GM18519 (cell line): ENCODE results near the gene DMPK.

Source experiments
- ATAC-seq: cut with Tn5 transposase; IDR thresholded peaks from one replicate; pipeline ENCODE4 v1.9.1; 2021; ENCODE audit warnings: mild to moderate bottlenecking, moderate library complexity; ENCODE audit not compliant: unreplicated experiment, low FRiP score

The DMPK gene

DNA sequence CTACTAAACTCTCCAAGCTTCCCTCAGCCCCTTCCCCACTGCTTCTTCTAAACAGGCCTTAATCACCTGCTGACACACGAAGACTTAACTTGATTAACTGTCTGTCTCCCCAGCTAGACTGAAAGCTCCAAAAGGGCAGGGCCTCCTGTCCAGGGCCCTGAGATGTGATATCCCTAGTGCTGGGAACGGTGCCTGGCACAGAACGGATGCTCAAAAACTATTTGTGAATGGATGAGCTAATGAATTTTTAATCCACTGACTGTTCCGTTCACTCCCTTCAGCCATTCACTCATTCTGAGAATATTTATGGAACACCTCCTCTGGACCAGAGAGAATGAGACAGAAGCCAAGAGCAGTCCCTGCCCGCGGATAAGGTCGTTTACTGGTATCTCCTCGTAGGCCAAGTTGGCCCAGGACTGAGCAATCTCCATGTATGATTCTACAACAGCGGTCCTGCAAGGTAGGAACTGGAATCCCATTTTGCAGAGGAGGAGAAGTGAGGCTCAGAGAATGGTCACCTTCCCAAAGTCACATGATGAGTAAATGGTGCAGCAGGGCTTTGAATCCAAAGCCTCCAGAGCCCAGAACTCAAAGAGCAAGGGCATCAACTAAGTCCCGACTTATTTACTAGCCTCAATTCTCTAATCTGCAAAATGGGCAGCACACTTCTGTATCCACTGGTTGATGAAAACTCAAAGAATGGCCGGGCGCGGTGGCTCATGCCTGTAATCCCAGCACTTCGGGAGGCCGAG is 6.9 kb upstream of the DMPK start:
- no peak for ATAC-seq

DNA sequence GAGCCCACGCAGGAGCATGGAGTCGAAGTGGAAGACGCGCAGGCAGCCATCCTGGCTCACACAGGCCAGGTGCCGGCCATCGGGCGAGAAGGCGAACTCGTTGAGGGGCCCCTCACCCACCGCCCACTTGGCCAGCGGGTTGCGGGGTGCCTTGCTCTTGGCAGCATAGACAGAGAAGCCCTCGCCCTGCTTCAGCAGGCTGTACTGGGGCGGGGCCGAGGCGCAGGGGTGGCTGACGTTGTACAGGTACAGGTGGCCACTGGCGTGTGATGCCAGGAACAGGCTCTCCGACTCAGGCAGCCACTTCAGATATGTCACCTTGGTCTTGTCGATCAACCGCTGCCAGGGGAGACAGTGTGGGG is 4.2 kb upstream of the DMPK start:
- no peak for ATAC-seq

DNA sequence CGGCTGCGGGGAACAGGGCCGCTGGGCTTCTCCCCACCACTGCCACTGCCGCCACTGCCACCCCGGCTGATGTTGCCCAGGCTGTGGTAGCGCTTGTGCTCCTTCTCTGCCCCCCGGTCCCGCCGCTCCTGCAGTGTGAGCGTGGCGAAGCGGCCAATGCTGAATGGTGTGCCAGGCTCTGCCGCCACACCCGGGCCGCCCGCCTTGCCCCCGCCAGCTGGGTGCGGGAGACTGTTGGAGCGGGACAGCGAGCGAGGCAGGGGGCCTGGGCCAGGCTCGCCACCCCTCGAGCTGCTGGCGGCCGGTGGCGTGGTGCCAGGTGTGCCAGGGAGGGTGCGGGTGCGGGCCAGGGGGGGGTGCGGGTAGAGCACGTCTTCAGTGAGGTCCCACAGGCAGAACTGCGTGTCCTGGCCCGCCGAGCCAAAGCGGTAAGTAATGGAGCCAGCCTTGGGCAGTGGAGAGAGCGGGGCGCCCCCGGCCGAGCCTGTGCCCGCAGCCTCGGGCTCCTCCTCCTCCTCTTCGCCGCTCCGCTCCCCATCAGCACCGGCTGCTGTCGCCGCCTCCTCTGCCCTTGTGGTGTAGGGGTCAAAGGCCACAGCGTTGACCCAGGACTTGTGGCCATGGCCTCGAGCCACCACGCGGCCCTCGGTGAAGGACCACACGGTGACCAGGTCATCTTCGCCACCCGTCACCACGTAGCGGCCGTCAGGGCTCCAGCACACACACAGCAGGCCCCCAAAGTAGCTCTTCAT is 3.7 kb upstream of the DMPK start:
- ATAC-seq, result no peak

DNA sequence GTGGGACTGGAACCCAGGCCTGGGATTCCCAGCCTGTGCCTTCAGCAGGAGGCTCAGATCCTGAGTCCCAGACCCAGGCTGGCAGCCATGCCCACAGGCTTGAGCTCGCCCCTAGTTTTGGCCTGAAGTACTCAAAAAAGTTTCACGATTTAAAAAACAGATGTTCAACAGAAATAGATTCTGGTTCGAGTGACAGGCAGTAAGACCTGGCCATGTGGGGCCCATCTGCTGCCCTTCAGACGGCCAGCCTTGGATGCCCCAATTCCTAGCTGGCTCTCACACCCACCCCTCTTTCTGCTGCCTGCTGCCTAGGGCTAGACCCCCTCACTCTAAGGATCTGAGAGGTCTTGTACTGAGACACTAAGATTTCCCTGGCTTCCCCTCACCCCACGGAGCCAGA is 2.8 kb upstream of the DMPK start:
- ATAC-seq, result no peak

DNA sequence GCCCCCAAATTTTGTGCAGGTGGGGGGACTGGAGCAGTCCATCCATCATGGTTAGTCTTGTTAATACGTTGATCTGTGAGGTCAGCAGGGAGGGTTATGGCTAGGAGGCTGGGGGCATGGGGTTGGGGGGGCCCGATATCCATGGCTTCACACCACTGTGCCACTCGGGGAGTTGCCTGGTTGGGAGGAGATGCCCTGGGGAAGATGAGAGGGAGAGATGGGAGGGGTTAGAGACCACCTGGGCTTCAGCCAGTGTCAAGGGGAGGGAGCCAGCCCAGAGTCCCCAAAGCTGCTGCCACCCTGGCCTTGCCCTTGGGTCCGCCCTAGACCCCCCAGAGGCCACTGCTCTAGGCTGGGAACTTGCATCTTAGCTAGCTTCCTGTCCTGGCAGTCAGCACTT is 1.8 kb upstream of the DMPK start:
- ATAC-seq, result no peak

DNA sequence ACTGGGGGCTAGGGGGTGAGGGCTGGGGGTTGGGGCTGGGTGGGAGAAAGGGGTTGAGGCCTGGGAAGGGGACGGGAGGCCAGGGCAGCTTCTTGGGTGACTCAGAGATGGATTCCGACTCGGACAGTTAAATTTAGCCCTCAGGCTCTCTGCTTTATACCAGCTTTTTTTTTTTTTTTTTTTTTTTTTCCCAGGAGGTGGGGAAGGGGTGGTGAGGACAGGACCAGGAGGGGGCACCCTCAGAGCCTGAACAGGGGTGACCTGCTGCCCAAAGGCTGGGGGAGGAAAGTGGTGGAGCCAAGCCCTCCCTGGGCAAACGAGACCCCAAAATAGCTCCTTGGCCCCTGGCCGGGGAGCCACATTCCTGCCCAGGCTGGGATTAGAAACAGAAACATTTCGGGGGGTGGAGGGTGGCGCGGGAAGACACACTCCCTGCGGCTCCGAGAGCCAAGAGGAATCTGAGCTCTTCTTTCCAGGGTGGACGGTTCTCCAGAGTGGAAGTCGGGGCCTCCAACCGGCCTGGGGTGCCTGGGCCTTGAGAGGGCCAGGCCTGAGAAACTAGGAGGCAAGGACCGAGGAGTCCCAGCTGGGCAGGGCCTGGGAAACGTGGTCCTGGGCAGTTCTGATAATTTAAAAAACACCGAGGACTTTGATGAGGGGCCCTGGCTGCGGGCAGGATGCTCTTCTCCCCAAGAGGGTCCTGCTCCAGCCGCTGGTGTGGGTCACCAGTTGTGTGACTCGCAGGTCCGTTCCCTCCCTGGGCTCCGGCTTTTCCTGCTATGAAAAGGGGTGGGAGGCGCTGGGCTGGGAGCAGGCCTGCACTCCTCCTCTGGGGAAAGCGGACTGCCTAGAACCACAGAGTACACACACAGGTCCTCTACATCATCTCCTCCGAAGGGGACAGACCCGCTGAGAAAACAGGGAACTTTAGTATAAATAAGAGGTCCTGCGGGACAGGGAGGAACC is 813 bp upstream of the DMPK start:
- no peak for ATAC-seq

DNA sequence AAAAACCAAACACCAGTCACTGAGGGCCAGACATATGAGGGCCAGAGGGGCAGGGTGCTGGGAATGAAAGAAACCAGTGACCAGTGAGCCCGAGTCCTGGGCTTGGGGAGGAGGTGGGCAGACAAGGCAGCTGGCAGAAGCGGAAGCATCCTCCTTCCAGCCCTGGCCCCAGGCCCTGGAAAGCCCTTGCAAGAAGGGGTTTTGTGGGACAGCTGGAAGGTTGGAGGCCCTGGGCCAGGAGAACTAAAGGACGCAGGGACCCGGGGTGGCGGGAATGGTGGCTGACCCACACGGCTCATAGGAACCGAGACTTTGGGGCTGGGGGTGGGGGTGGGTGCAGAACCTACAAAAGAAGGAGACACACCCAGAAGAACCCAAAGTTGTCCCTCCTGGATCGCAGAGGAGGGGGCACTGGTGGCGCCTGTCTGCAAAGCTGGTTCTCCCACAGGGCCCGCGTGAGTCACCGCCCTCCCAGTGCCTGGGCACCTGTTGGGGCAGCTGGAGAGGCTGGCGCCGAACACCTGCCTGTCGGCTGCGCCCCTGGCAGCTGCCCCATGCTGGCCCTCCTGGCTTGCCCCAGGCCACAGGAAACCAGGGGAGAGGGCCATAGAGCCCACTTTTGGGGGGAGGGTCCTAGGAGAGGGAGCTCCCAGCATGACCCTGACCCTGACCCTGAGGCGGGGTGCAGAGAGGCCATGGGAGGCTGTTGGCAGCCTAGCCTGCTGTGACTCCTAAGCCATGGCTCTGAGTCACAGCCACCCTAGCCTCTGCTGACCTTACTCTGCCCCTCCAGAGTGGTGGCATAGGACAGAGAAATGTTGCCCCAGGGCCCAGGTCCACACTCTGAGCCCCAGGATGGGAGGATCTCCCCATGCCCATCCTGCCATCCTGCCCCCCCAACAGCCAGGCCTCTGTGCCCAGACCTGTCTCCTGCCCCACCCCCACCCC is 802 bp downstream of the DMPK start:
- ATAC-seq, result no peak

GRCh38 chr19:45780448-45781213 is 1.7 kb downstream of the DMPK start:
- ATAC-seq, result no peak

- ATAC-seq, result no peak
Observed at GRCh38 chr19:45780146-45780447, 2.2 kb downstream of the DMPK start.

- ATAC-seq, result no peak
Observed at GRCh38 chr19:45779231-45780145, 2.8 kb downstream of the DMPK start.

DNA sequence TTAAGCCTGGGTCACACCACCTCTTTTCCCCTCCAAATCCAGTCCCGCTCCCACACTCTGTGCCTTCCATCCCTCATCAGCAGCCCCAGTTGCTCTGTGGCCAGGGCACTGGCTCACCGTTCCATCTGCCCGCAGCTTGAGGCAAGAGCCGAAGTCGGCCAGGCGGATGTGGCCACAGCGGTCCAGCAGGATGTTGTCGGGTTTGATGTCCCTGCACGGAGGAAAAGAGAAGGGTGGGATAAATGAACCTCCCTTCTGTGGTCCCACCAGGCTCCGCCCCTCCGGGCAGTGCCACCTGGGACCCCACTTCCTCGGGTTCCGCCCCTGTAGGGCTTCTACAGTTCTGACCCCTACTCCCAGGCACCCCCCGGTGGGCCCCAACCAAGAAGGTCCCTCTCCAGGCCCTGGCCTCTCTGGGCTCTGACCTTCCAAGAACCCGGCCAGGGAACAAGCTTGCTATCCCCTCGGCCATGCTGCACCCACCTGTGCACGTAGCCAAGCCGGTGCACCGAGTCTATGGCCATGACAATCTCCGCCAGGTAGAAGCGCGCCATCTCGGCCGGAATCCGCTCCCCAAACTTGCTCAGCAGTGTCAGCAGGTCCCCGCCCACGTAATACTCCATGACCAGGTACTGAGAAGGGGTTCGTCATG is 4.2 kb downstream of the DMPK start:
- ATAC-seq, result no peak

DNA sequence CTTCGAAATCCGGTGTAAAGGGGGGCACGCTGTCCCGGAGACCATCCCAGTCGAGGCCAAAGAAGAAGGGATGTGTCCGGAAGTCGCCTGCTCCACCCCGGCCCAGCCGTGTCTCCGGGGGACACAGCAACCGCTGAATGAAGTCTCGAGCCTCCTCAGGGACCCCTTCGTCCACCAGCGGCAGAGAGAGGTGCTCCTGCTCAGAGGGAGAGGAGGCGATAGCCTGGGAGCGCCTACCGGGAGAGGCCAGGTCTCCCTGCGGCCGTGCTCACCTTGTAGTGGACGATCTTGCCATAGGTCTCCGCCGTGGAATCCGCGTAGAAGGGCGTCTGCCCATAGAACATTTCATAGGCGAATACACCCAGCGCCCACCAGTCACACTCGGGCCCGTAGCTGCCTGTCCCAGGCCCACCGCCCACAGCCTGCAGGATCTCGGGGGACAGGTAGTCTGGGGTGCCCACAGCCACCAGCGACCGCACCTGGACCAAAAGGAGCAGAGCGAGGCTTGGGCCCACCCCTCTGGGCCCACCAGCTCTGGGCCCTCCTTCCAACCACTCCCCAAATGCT is 4.8 kb downstream of the DMPK start:
- ATAC-seq, result no peak

- no peak for ATAC-seq
Observed at GRCh38 chr19:45774765-45775164, 7.5 kb downstream of the DMPK start.

DNA sequence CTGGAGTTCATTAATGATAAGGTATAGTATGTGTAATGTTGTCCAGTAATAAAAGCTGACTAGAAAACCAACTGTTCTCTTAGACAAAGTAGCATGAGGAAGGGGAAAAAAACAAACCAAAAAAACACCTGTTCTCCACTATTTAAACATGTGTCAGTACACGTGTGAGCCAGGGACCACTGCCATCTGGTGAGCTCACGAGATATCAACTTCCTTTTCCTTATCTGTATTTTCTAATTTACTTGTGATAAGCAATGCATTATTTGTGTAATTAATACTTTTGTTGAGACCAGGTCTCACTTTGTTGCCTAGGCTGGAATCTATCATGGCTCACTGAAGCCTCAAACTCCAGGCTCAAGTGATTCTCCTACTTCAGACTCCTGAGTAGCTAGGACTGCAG is 8.9 kb downstream of the DMPK start:
- no peak for ATAC-seq

DNA sequence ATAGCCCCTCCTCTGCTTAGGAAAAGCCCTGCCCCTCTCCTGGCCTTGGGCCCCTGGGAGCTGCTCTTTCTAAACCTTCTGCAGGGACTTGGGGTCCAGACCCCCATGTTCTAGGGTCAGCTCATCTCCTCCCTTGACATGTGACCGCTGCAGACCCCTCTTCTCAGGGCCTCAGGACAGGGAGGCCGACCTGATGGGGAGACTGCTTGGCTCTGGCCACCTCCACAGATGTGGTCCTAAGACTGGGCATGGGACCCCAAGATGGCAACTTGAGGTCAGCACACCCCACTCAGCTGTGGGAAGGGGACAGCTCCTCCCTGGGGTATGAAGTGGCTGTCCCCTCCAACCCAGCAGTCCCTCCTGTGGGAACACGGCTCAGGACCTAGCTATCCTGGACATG is 9.4 kb downstream of the DMPK start:
- no peak for ATAC-seq

GRCh38 chr19:45772130-45772840 is 10.0 kb downstream of the DMPK start:
- ATAC-seq, result no peak

GRCh38 chr19:45771311-45771933 is 10.9 kb downstream of the DMPK start:
- ATAC-seq, result no peak
